Activated CD4-positive, CD25-positive, alpha-beta regulatory T cell treated with anti-CD3 and anti-CD28 coated beads, Interleukin-2, amount 50 U/mL, for 24 hours (primary cell): Measurements from ENCODE around the gene FAM89A.
A peak's percentile ranks its signal among the peaks of the same experiment; 100 is the strongest.
"Not testable (repeated sequence)": the region's sequence is repeated elsewhere in the genome, so short reads cannot be mapped to it uniquely, and the experiment has no call there.

Experiments used
- ATAC-seq, 2 donors: fragments of 150-1000 bp; cut with Tn5 transposase; one replicate each; pipeline ENCODE4 v1.10.0; 2021; ENCODE audit warnings: mild to moderate bottlenecking in 1 of 2, moderate library complexity in 1 of 2

The FAM89A gene

DNA sequence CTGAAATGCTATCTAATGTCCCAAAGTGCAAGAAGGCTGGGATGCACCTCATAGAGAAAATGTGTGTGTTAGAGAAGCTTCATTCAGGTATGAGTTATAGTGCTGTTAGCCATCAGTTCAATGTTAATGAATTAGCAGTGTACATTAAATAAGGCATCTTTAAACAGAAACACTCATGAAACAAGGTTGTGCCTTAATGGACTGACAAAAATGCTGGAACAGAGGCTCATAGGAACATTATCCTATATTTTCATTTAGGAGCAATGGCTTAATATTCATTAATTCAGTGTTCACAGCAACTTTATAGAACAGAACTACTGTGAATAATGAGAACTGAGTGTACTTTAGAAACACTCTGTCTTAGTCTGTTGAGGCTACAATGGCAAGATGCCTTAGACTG, 15.2 kb upstream of the FAM89A start:
- ATAC-seq: no peak

DNA sequence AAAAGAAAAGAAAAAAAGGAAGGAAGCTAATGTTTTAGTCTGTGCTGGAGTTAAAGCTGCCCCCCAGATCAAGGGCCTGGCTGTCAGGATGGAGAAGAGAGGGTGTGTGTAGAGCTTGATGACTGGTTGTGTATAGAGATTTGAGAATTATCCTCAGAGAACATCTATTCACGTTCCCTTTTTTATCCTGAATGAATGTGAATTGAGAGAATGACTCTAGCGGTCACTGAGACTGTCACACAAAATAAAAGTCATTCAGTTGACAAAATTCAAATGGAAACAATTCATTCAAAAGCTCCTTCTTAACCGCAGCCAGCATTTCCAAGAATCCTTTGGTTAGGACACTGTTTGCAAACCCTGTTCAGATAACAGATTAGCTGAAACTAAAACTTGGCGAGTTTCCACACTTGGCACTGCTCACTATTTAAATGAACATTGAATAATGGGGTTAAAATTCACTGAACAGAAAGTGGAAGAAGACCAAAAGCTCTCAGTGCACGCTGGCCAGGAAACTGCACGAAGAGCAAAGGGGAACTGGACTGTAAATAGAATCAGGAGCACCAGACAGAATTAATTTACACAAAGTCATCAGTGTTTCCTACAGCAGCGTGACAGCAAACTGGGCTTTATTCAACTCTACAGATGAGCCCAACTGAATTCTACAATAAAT, 13.6 kb upstream of the FAM89A start:
- peak in 1 of 2 donors; percentile 33 for ATAC-seq

DNA sequence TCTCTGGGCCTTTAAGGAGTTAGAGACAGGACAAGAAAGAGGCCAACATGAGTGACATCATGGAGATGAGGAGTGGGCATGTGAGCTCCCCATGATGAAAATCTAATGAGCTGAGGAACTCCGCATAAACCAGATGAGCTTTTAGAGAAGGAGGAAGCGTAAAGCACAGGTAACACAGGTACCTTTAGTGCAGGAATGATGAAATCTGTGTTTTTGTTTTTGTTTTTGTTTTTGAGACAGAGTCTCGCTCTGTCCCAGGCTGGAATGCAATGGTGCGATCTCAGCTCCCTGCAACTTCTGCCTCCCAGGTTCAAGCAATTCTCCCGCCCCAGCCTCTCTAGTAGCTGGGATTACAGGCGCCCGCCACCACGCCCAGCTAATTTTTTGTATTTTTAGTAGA, 12.7 kb upstream of the FAM89A start:
- ATAC-seq: no peak

DNA sequence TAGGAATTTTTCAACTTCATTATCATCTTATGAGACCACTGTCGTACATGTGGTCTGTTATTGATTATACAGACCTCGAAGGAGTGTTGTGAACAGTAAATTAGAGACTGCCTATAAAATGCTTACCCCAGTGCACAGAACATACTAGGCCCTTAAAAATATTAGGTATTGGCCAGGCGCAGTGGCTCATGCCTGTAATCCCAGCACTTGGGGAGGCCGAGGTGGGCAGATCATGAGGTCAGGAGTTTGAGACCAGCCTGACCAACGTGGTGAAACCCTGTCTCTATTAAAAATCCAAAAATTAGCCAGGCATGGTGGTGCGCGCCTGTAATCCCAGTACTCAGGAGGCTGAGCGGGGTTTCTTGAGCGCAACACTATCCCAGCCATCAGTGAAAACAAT, 10.9 kb upstream of the FAM89A start:
- ATAC-seq: not testable (repeated sequence)

DNA sequence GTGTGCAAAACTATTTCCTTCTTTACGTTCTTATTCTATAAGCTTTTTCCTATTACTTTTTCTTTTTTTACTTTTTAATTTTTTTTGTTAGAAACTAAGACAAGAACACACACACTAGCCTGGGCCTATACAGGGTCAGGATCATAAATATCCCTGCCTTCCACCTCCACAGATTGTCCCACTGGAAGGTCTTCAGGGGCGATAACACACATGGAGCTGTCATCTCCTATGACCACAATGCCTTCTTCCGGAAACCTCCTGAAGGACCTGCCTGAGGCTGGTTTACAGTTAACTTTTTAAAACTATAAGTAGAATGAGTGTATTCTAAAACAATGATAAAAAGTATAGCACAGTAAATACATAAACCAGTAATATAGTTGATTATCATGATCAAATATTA, 10.3 kb upstream of the FAM89A start:
- ATAC-seq: no peak

DNA sequence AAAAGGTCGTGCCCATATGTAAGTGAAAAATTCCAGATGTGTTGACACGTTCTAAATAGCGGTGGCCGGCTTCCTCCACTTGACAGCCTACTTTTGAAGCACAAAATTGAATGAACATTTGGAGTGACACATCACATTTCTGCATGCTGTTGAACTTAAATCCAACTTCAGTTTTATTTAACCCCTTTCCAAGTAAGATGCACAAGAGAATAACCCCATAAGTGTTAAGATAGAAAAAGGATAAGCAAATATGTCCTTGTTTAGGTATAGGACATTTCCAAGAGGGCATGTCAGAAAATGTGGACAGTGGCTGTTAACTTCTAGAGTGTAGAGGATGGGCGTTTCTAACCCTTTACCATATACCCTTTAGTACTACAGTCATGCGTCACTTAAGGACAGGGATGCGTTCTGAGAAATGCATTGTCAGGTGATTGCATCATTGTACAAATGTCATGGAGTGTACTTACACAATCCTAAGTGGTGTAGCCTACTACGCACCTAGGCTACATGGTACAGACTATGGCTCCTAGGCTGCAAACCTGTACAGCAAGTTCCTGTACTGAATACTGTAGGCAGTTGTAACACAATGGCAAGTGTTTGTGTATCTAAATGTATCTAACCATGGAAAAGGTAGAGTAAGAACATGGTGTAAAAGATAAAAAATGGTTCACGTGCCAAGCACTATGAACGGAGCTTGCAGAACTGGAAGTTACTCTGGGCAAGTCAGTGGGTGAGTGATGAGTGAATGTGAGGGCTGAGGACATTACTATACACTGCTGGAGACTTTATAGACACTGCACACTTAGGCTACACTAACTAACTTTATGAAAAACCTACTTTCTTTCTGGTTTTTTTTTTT, 9.3 kb upstream of the FAM89A start:
- no peak for ATAC-seq

DNA sequence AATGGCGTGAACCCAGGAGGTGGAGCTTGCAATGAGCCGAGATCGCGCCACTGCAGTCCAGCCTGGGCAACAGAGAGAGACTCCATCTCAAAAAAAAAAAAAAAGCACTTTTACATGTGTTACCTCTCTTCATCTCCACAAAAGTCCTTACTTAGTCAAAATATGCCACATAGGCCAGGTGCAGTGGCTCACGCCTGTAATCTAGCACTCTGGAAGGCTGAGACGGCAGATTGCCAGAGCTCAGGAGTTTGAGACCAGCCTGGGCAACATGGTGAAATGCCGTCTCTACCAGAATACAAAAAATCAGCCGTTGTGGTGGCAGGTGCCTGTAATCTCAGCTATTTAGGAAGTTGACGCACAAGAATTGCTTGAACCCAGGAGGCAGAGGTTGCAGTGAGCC, 8.4 kb upstream of the FAM89A start:
- ATAC-seq: not testable (repeated sequence)

DNA sequence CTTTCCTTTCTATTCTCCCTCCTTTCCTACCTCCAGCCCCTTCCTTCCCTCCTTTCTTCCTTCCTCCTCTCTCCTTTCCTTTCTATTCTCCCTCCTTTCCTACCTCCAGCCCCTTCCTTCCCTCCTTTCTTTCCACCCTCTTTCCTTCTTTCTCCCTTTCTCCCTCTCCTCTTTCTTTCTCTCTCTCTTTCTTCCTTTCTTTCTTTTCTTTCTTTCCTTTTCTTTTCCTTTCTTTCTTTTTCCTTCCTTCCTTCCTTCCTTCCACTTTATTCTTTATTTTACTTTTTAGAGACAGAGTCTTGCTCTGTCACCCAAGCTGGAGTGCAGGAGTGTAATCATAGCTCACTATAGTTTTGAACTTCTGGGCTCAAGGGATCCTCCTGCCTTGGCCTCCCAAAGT, 7.5 kb upstream of the FAM89A start:
- not testable (repeated sequence) for ATAC-seq

DNA sequence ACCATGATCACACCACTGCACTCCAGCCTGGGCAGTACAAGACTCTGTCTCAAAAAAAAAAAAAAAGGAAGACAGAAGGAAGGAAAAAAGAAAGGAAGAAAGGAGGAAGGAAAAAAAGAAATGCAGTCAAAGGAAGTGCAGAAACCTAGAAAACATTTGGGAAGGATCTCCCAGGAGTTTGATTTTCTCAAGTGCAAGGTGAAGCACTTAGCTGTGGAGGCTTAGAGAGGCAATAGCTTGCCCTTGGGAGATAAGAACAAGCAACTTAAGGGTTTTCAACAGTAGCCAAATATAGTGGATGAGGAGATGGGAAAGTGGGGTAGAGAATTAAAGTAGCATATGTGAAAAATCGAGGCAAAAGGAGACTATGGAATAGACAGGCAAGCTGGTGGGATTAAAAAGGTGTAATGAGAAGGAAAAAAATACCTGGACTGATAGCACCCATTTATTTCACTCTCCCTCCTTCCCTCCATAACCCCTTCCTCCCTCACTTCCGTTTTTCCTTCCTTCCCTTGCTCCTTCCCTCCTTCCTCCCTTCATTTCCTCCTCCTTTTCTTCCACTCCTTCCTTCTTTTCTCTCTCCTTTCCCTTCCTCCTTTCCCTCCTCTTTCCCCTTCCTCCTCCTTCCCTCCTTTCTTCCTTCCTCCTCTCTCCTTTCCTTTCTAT, 6.8 kb upstream of the FAM89A start:
- ATAC-seq: no peak

DNA sequence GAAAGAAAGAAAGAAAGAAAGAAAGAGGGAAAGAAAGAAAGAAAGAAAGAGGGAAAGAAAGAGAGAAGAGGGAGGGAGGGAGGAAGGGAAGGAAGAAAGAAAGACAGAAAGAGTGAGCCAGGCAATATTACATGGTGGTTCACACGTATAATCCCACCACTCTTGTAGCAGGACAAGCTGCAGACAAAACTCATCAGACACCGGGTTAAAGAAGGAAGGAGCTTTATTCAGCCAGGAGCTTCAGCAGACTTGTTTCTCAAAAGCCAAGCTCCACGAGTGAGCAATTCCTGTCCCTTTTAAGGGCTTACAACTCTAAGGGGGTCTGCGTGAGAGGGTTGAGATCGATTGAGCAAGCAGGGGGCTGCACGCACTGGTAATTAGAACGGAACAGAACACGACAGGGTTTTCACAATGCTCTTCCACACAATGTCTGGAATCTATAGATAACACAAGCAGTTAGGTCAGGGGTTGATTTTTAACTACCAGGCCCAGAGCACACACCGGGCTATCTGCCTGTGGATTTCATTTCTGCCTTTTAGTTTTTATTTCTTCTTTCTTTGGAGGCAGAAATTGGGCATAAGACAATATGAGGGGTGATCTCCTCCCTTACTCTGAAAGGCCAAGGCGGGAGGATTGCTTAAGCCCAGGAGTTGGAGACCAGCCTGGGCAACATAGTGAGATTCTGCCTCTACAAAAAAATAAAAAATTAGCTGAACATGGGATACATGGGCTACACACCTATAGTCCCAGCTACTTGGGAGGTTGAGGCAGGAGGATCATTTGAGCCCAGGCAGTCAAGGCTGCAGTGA, 6.1 kb upstream of the FAM89A start:
- ATAC-seq: not testable (repeated sequence)

DNA sequence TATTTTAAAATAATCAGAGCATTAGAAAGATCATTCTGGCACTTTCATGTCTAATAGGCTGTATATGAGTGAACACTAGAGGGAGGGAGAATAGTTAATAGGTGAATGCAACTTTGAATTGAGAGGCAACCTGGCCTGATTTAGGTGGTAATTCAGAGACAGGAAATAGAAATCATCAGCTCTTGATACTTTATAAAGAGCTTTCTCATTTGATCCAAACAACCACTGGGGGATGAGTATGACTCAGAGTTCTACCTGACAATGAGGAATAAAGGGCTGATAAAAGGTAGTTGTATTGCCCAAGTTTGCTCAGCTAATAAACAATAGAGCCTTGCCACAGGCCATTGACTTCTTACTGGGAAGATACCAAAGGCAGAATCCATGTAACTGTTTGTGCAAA, 5.2 kb upstream of the FAM89A start:
- ATAC-seq: peak; percentile 39 to 41

DNA sequence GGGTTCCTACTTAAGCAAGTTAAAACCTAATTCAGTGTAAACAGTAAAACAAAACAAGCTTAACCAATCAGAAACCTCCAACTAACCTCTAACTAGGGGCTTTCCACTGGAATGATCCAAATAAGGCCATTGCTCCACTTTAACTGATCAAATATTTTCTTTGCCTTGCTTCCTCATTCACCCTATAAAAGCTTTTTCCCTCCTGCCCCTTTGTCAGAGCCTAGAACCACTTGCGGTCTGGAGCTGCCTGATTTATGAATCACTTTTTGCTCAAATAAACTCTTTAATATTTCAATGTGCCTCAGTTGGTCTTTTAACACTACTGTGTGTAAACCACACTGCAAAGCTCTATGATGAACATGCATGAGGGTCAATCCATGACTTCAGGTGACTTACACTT, 4.5 kb upstream of the FAM89A start:
- no peak for ATAC-seq

DNA sequence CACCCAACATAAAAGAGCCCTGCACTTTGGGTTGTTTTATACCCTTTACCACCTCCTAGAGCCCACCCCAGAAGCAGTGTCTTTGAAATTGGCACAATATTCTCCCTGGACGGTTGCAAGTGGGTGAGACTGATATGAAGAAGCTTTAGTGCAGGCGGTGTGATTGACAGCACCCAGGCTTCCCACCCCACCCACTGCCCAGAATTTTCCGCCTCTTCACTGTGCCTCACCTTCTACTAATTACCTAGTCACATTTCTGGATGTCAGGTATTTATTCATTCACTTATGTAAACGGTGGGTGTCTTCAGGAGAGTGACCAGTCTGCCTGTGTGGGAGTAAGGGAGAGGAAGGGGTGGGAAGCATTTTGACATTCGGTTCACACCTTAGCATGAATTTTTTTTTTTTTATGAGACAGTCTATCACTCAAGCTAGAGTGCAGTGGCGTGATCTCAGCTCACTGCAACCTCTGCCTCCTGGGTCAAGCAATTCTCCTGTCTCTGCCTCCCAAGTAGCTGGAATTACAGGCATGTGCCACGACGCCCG, 1.7 kb upstream of the FAM89A start:
- no peak for ATAC-seq

DNA sequence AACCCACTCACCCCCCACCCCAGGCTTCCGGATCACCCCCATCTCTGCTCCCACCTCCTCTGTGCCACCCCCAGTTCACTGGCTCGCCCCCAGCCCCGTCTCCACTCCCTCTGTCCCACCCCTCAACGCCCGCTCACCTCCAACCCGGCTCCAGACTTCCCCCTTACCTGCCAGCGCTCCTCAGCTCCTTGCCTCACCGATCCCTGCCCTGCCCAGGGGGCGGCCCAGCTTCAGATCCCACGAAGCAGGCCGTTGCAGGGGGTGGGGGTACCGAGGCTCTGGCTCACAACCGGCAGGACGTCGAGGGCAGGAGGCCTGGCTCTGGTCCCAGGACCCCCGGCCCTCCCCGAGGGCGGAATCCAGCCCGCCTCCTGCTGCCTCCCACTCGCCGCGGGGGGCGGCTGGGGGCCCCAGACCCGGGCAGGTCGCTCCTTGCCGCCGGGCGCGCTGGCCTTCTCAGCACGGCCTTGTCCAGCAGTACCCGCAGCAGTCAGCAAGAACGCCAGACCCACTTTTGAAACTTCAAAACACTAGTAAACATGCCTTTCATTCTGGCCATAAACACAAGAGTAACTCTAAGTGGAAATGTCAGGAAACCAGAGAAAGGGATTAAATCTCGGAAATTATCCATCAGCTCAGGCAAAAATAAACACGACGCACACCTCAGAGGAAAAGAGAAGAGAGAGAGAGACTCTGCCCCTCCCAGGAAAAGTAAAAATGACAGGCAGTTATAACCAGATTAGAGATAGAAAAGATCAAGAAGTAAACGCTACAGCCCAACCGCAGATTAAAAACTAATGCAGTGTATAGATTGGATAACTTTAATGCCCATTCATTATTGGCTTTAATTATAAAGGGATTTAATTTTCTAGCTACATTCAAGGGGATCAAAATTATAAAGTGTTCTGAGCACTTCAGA, 1.0 kb upstream of the FAM89A start:
- no peak for ATAC-seq

DNA sequence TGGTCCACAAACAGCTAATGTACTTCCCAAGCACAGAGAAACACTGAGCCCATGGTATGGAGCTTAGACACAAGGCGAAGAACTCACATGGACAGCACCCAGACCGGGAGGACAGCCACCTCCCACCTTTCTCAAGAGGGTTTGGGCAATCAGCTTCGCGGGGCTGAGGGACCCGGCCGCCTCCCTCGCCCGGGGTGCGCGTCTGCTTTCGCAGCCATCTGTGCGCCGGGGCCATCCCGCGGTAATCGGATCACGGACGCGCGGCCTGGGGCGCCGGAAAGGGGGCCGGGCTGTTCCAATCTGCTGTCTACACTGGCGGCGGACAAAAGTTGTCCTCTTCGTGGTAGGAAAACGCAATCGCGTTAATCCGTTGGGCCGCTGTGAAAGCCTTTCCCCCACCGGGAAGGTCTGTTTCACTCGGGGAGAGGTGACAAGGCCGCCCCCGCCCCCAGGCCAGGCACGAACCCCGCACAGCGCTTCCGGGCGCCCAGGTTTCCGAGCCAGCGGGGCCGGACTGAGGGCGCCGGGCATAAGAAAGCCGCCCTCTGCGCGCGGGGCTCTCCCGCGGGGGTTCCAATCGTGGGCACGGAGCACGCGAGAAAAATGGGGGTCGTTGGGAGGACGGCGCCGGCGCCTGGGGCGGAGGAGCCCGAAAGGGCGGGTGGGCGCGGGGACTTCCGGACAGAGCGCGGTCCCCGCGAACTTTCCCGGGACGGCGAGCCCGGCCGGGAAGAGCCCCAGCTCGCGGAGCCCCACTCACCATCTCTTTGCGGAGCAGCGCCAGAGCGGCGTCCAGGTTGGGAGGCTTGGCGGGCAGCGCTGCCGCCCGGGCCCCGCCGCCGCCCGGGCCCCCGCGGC, 664 bp downstream of the FAM89A start:
- peak; percentile 36 to 37 for ATAC-seq

DNA sequence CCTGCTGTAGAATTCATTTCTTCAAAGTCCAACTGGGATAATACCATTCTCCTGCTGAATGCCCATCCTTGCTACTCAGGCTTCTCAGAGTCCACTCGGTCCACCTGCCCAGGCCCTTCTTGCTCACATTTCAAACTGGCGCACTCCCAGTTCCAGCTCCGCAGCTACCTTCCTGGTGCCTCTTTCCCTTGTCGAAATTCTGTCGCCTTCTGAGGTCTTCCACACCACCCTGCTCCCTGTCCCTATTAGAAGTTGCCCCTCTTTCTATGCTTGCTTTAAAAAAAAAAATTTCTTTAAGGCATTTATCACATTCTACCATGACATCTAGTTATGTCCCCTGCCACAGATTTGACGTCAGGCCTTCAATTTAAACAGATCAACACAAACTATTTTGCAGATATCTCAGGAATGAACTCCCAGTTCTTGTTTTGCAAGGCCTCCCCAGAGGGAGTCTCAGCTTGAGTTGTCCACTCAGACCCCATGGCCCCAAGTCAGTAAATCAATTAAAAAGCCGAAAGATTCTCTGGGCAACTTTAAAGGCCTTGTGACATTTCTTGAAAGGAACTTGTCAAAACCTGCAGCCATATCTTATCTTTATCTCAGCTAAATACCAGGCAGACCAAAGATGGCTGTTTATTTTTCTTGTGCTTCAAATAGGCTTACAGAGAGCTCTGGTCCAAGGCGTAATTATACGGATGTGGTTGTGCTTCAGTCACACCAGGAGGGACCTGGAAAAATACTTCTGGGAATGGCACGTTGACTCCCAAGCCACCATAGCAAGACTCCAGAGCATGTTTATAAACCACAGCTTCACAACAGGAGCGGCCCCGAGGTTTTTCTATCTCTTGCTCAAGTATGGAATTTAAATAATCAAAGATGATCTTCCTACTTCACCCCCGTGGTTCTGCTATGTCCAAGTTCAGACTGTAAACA, 2.2 kb downstream of the FAM89A start:
- no peak for ATAC-seq

DNA sequence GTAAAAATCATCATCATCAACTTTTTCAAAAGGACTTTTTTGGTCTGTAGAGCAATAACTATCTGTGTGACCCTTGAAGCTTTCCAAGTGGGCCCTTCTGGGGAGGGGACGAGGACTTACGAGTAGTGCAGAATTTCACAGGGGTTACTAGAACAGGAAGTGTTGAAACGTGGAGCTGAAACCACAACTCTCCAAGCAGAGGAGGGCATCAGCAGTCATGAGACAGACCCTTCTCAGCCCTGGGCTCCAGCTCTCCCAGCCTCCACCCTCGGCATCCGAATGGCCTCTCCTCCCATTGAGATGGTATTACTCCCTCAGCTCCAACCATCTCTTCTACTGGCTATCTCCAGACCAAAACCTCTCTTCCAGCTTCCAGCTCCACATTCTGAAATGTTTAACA, 3.6 kb downstream of the FAM89A start:
- no peak for ATAC-seq

DNA sequence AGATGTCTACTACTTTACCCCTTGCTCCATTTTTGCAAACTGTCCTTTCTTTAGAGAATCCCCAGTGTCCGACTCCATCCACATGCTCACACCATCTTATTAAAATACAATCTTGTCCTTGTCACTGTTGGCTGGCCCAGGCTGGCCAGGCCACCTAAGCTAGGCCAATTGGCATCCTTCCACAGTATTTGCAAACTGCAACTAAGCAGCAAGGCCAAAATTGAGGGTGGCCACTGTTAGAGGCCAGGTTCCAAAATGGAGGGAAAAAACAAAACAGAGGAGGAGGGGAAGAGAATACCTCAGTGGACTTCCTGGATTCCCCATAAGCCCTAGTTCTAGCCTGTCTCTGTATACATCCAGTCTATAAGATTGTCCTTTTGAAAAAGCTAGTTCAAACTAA, 4.3 kb downstream of the FAM89A start:
- ATAC-seq: no peak

DNA sequence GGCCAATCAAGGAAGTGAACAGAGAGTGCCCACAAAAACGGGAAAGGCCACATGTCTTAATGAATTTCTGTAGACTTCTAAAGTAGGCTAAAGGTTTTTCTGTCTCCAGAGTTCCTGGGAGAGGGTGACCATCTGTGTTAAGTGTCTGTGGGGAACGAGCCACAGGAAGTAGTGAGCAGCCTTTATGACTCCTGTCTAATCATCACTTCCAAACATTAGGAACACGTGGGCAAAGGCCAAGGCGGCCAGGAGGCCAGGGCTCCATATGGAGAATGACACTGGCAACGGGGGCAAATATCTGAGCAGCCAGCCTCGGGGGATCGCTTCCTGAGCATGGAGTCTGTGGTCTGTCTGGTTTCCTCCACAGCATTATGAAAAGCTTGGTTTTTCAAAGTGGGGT, 7.1 kb downstream of the FAM89A start:
- ATAC-seq: no peak
